ENCODE measurements around the gene TRIM39.

The TRIM39 gene

GRCh38 chr6:30327232-30327746 lies 562 bp downstream of the TRIM39 start:
- DNase-seq (ENCODE audit: low spot score): no peak

GRCh38 chr6:30328397-30328796 lies 1.7 kb downstream of the TRIM39 start:
- no peak for DNase-seq (ENCODE audit: low spot score)

- no peak for DNase-seq (ENCODE audit: low spot score)
Measured at GRCh38 chr6:30329331-30329730, 2.6 kb downstream of the TRIM39 start.

GRCh38 chr6:30331981-30332380 lies 5.3 kb downstream of the TRIM39 start:
- no peak for DNase-seq (ENCODE audit: low spot score)

- DNase-seq (ENCODE audit: low spot score): no peak
Measured at GRCh38 chr6:30334075-30334783, 7.5 kb downstream of the TRIM39 start.

GRCh38 chr6:30340589-30341054 lies 13.9 kb downstream of the TRIM39 start:
- DNase-seq (ENCODE audit: low spot score): no peak

GRCh38 chr6:30341218-30341617 lies 14.5 kb downstream of the TRIM39 start:
- DNase-seq (ENCODE audit: low spot score): no peak

GRCh38 chr6:30341728-30342127 lies 15.0 kb downstream of the TRIM39 start:
- no peak for DNase-seq (ENCODE audit: low spot score)

GRCh38 chr6:30344191-30344867 lies 17.6 kb downstream of the TRIM39 start:
- no peak for DNase-seq (ENCODE audit: low spot score)

- peak; percentile 78 for DNase-seq (ENCODE audit: low spot score)
Measured at GRCh38 chr6:30344868-30345671, 18.3 kb downstream of the TRIM39 start, which contains the start of gene RPP21. Gene RPP21, plus strand, starts transcription at chr6:30345156. Its CDS starts 16 bp downstream, at chr6:30345172.

GRCh38 chr6:30345852-30346251 lies 19.1 kb downstream of the TRIM39 start:
- no peak for DNase-seq (ENCODE audit: low spot score)

- DNase-seq (ENCODE audit: low spot score): no peak
Measured at GRCh38 chr6:30348957-30349356, 22.2 kb downstream of the TRIM39 start.

- no peak for DNase-seq (ENCODE audit: low spot score)
Measured at GRCh38 chr6:30349421-30350177, 22.9 kb downstream of the TRIM39 start.

- no peak for DNase-seq (ENCODE audit: low spot score)
Measured at GRCh38 chr6:30350524-30350923, 23.8 kb downstream of the TRIM39 start.

- no peak for DNase-seq (ENCODE audit: low spot score)
Measured at GRCh38 chr6:30352550-30352949, 25.8 kb downstream of the TRIM39 start.

- no peak for DNase-seq (ENCODE audit: low spot score)
Measured at GRCh38 chr6:30355281-30355680, 28.6 kb downstream of the TRIM39 start.

- no peak for DNase-seq (ENCODE audit: low spot score)
Measured at GRCh38 chr6:30356536-30356935, 29.8 kb downstream of the TRIM39 start.

GRCh38 chr6:30357678-30358540 lies 31.2 kb downstream of the TRIM39 start:
- peak; percentile 75 for DNase-seq (ENCODE audit: low spot score)

GRCh38 chr6:30359276-30359675 lies 32.5 kb downstream of the TRIM39 start:
- no peak for DNase-seq (ENCODE audit: low spot score)

- DNase-seq (ENCODE audit: low spot score): no peak
Measured at GRCh38 chr6:30360139-30360538, 33.4 kb downstream of the TRIM39 start.

Data from SK-N-DZ (cell line).